ENCODE data around the gene SORT1.
A peak's percentile ranks its signal among the peaks of the same experiment; 100 is the strongest.
"Not testable (repeated sequence)": the region's sequence is repeated elsewhere in the genome, so short reads cannot be mapped to it uniquely, and the experiment has no call there.

The SORT1 gene

DNA sequence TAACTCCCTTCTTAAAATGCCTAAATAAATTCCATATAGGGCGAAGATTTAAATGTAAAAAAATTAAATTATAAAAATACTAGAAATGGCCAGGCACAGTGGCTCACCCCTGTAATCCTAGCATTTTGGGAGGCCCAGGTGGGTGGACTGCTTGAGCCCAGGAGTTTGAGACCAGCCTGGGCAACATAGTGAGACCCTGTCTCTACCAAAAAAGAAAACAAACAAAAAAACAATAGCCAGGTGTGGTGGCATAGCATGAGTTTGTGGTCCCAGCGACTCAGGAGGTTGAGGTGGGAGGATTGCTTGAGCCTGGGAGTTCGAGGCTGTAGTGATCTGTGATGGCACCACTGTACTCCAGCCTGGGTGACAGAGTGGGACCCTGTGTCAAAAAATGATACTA lies 17.8 kb downstream of the SORT1 start:
- no peak overlapping the region for H3K4me3 ChIP-seq (ENCODE audit: low read length)
- DNase-seq (ENCODE audit: low read depth) = no peak
- TF ChIP-seq, protein P1, sequence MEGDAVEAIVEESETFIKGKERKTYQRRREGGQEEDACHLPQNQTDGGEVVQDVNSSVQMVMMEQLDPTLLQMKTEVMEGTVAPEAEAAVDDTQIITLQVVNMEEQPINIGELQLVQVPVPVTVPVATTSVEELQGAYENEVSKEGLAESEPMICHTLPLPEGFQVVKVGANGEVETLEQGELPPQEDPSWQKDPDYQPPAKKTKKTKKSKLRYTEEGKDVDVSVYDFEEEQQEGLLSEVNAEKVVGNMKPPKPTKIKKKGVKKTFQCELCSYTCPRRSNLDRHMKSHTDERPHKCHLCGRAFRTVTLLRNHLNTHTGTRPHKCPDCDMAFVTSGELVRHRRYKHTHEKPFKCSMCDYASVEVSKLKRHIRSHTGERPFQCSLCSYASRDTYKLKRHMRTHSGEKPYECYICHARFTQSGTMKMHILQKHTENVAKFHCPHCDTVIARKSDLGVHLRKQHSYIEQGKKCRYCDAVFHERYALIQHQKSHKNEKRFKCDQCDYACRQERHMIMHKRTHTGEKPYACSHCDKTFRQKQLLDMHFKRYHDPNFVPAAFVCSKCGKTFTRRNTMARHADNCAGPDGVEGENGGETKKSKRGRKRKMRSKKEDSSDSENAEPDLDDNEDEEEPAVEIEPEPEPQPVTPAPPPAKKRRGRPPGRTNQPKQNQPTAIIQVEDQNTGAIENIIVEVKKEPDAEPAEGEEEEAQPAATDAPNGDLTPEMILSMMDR (IDR thresholded peaks at IDR 0.05; ENCODE audit: insufficient read depth, low read depth, low read length, missing control alignments) = no peak

DNA sequence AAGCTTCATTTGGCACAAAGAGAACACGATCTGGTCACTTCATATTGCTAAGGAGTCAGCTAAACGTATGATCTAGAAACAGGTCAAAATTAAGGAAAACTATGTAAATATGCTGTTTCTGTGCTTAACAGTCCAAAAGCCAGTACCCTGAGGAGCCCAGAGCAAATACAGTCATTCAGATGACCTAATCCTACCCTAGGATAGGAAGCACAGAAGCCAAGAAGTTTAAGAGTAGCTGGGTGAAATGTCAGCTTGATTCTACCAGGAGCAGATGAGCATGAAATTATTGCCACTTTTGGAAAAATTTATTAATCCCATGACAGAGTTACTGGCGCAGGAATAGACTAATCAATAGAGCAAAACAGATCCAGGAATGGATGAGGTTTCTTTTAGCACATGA lies 18.3 kb downstream of the SORT1 start:
- TF ChIP-seq, protein P1 (IDR thresholded peaks at IDR 0.05; ENCODE audit: insufficient read depth, low read depth, low read length, missing control alignments) = no peak

DNA sequence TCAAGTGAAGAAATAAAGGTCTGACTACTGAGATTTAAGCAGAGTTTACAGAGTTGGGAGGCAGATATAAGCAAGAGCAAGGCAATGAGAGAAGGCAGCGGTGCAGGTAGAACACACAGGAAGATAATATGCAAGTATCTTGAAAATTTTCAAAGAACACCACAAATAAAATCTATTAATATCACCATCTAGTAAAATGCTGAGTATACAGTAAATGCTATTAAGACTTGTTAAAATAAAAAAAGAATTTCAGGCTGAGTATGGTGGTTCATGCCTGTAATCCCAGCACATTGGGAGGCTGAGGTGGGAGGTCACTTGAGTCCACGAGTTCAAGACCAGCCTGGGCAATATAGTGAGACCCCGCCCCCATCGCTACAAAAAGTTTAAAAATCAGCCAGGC lies 20.0 kb downstream of the SORT1 start:
- DNase-seq (ENCODE audit: low read depth) = no peak
- H3K4me3 ChIP-seq (ENCODE audit: low read length) = no peak overlapping the region
- TF ChIP-seq, protein P1 (IDR thresholded peaks at IDR 0.05; ENCODE audit: insufficient read depth, low read depth, low read length, missing control alignments) = no peak

More for the DNA sequence above, 18.3 kb downstream of the SORT1 start:
- no peak overlapping the region for H3K4me3 ChIP-seq (ENCODE audit: low read length)
- DNase-seq (ENCODE audit: low read depth) = no peak

DNA sequence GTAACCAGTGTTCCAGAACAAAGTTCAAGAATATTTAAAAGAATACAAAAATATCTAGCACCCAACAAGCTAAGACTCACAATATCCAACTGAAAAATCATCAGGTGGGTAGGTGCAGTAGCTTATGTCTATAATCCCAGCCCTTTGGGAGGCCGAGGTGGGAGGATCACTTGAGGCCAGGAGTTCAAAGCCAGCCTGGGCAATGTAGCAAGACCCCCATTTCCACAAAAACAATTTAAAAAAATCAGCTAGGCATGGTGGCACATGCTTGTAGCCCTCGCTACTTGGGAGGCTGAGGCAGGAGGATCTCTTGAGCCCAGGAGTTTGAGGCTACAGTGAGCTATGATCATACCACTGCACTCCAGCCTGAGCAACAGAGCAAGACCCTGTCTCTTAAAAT lies 24.0 kb downstream of the SORT1 start:
- DNase-seq (ENCODE audit: low read depth); H3K4me3 ChIP-seq (ENCODE audit: low read length): not testable (repeated sequence)

DNA sequence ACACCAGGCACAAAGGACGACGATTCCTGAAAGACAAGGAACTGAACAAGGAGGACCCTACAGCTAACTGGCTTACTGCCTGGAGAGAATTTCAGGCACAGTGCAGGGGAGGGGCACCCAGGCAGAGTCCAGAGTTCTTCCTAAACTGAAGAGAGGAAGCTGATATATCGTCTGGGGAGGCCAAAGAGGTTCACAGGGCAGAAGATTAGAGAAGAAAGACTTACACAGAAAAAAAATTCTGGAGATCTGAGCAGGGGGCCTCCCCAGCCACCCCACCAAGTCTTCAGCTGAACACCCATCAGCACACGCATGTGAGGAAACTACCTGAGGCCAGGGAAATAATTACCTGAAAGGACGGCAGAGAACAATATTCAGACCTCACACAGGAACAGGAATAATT lies 24.6 kb downstream of the SORT1 start:
- no peak overlapping the region for H3K4me3 ChIP-seq (ENCODE audit: low read length)
- TF ChIP-seq, protein P1 (IDR thresholded peaks at IDR 0.05; ENCODE audit: insufficient read depth, low read depth, low read length, missing control alignments) = no peak
- no peak for DNase-seq (ENCODE audit: low read depth)

DNA sequence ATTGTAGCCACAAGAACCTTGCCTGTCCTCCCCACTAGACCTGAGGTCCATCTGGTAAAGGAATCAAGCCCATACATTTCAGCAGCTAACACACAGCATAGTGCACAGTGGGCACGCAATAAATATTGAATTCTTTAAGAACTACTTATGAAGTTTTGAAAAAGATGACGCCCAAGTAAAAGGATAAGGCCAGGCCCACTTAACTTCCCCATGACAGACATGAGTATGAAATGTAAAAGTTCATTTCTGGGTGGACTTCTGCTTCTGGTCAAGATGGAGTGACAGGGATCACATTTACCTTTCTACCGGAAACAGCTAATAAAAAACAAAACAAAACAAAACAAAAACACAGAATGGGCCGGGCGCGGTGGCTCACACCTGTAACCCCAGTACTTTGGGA lies 25.4 kb downstream of the SORT1 start:
- H3K4me3 ChIP-seq (ENCODE audit: low read length) = no peak overlapping the region
- TF ChIP-seq, protein P1 (IDR thresholded peaks at IDR 0.05; ENCODE audit: insufficient read depth, low read depth, low read length, missing control alignments) = no peak

DNA sequence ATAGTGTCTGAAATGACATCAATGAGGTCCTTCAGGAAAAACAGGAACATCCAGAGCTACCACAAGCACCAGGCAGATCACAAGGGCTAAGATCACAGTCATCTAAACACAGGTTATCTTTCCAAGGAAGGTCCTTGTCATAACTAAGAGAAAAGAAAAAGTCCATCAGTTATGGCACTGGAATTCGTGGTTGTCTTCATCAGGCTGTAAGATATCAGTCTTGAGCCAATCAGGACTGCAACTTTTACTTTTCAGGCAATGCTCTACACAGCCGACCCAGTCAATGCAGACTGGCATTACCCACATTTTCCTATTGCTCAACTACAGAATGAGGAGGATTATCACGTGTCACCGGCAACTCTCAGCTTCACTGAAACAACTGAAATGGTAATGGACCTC lies 26.4 kb downstream of the SORT1 start:
- peak; percentile 72 for DNase-seq (ENCODE audit: low read depth)
- H3K4me3 ChIP-seq (ENCODE audit: low read length) = no peak overlapping the region
- TF ChIP-seq, protein P1 (IDR thresholded peaks at IDR 0.05; ENCODE audit: insufficient read depth, low read depth, low read length, missing control alignments) = no peak

More for the DNA sequence above, 25.4 kb downstream of the SORT1 start:
- DNase-seq (ENCODE audit: low read depth) = no peak

Data from epithelial cell of esophagus (primary cell).